ENCODE measurements around the gene ADGRD1.

The ADGRD1 gene

DNA sequence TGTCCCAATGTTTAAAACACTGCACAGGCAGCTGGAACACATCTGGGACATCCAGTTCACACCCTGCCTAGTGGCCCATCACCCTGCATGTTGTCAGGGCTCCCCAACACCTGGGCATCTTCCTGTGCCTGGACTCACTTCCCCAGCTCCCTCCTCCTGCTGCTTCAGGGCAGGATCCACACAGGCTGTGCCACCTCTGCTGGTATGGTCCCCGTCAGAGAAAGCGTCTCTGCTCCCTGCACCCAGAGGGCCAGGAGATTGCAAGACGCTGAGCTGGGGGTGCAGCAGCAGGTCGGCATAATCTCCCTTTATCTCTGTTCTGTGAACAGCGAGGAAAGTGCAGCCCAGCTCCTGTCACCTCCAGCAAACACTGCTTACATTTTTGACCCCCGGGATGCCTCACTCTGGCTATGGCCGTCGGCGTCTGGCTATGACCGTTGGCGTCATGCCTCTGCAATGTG lies 124.3 kb downstream of the ADGRD1 start:
- FAIRE-seq = no peak
- no peak for DNase-seq (ENCODE audit: insufficient read length, low spot score)
- TF ChIP-seq, protein P1, sequence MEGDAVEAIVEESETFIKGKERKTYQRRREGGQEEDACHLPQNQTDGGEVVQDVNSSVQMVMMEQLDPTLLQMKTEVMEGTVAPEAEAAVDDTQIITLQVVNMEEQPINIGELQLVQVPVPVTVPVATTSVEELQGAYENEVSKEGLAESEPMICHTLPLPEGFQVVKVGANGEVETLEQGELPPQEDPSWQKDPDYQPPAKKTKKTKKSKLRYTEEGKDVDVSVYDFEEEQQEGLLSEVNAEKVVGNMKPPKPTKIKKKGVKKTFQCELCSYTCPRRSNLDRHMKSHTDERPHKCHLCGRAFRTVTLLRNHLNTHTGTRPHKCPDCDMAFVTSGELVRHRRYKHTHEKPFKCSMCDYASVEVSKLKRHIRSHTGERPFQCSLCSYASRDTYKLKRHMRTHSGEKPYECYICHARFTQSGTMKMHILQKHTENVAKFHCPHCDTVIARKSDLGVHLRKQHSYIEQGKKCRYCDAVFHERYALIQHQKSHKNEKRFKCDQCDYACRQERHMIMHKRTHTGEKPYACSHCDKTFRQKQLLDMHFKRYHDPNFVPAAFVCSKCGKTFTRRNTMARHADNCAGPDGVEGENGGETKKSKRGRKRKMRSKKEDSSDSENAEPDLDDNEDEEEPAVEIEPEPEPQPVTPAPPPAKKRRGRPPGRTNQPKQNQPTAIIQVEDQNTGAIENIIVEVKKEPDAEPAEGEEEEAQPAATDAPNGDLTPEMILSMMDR (IDR thresholded peaks at IDR 0.05; ENCODE audit: insufficient read depth, missing control alignments) = no peak

DNA sequence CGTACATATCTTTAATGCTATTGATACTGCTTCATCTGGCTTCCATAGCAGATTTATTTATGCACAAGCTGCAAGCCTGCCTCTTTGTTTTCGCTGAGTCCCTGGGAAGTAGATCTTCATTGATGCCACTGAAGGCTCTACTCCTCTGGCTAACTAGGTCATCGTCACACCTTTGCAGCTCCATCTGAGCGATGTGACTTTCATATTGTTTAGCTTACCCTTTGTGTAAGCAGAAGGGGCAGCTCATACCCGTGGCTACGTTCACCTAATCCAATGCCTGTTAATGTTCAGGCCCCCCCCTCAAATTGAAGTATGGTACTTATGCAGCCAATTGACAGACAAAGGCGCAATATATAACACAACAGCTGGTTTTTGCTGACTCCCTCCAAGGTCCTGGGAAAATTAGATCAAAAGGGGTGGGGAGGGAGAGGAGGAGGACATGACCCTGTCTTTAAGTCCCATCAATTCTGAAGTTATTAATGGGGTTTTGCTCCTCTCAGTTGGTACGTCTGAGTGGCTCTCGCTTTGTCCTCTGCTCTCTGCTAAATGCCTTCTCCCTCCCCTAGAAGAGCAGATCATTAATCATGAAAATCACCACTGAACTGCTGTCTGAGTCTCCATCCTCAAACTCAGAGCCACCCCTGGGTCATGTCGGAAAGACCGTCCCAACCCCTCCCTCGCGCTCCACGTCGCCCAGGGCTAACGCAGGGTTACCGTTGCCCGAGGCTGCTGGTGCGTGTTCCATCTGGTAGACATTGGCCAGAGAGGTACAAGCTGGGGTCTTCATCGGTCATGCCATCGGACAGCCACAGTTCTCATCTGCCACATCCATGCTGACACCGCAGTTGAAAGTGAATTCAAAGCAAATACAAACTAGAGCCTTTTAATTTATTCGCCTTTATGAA lies 128.8 kb downstream of the ADGRD1 start:
- FAIRE-seq (no peak), DNase-seq (ENCODE audit: insufficient read length, low spot score) (no peak)
- TF ChIP-seq, protein P1 (IDR thresholded peaks at IDR 0.05; ENCODE audit: insufficient read depth, missing control alignments) = no peak

DNA sequence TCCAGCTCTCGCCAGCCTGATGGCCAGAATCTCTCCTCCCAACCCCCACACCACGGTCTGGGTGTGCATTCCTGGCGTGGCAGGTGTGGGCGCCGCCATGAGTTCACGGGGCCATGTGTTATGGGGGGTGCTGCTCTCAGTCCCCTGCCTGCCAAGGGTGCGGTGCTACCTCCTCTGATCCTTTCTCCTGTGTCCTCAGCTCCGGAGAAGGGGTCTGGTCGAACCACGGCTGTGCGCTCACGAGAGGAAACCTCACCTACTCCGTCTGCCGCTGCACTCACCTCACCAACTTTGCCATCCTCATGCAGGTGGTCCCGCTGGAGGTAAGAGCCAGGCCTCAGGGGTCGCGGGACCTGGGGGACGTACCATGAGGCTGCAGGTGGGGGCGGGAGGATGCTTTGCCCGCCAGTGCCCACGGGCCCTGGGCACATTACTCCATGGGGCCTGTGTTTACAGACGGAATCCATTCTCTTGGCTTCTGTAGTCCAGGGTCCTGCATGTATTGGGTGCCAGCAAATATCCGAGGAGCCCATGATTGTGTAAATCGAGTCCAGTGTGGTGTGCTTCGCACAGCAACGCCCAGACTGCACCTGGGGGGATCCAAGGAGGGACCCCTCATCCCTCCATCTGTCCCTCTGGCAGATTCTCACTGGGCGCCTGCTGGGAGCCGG lies 130.8 kb downstream of the ADGRD1 start:
- FAIRE-seq = no peak
- TF ChIP-seq, protein P1 (IDR thresholded peaks at IDR 0.05; ENCODE audit: insufficient read depth, missing control alignments) = no peak
- no peak for DNase-seq (ENCODE audit: insufficient read length, low spot score)

DNA sequence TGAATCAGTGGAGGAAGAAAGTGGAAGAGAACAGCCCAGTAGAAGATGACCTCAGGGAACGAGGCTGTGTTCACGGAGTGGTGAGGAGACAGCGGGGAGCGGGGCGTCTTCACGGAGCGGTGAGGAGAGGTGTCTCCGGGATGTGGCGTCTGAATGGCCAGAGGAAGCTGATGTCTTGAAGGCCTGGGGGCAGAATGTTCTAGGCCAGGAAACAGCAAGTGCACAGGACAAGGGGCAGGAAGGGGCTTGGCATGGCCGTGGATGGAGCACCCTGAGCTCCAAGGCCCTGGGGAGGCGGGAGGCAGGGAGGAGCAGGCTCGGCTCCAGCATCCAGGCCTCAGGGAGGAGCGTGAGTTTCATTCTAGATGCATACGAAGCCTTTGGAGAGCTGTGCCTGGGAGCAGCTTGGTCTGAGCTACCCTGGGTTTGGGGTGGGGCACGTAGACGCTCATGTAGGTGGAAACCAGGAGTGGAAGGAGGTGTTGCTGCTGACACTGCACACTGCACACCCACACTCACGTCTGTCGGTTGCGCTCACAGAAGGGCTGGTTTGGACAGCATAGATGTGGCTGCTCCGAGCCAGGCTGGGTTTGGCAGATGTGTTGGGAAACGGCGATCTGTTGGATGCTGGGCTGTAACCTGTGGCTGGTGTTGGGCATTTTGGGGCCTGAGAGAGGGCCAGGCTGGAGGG lies 131.6 kb downstream of the ADGRD1 start:
- FAIRE-seq (no peak), DNase-seq (ENCODE audit: insufficient read length, low spot score) (no peak)
- TF ChIP-seq, protein P1 (IDR thresholded peaks at IDR 0.05; ENCODE audit: insufficient read depth, missing control alignments) = no peak

DNA sequence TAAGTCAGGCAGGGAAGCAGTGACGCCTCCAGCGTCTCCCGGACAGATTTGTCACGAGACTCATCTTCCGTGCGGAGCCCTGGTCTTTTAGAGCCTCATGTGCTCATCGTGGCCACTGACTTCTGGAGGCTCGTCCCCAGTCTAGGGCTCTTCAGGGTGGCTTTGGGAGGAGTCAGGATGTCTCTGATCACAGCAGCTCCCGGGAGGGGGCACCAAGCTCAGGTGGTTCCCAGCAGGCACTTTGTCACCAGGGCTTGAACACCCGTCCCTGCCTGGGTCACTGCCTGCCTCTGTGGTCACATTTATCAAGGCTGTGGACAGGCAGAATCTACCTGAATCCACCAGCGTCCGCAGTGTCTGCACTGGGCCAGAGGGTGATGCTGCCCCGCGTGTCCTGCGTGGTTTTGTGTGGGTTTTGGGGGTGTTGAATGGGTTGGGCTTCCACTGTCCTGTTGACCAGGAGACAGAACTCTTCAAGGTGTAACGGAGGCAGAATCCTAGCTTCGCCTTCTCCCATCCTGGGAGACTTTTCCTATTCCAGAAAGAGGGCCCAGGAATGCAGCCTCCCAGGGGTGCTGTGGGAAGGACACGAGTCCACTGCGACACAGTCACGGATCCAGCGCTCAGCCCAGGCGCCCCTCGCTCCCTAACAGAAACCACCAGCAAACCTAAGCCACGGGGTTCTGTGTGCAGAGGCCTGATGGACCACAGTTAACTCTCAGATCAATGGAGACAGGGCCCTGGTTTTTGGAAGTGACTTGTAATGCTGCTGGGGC lies 132.3 kb downstream of the ADGRD1 start:
- TF ChIP-seq, protein P1 (IDR thresholded peaks at IDR 0.05; ENCODE audit: insufficient read depth, missing control alignments) = no peak
- FAIRE-seq (no peak), DNase-seq (ENCODE audit: insufficient read length, low spot score) (no peak)

DNA sequence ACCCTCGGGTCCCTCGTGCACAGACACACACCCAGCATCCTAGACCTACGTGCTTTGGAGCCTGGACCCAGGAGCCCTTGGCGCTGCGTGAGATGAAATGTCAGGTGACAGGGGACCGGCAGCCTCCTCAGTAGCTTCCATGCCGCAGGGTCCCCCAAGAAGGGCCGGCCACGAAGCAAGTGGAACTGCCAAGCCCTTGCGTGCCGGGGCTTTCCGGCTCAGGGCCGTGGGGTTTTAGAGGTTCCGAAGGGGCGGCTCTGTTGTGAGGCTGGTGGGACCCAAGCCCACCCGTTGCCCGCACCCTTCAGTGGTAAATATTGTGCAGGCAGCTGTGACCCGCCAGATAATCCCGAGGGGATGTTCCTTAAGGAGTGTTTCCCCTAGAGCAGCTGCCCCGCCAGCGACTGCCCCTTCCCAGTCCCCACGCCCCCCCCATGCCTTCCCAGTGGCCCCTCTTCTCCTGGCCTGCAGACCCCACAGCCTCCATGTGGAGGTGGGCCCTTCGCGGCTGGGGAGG lies 133.7 kb downstream of the ADGRD1 start:
- no peak for FAIRE-seq
- TF ChIP-seq, protein P1 (IDR thresholded peaks at IDR 0.05; ENCODE audit: insufficient read depth, missing control alignments) = no peak

More for the DNA sequence above, 133.7 kb downstream of the ADGRD1 start:
- DNase-seq (ENCODE audit: insufficient read length, low spot score) = no peak

Measured in D721Med (cell line).